Tibial nerve (tissue), 4 donors: ENCODE results near the gene CADPS. TPM values are rescaled to one million over a fixed set of nuclear protein-coding genes. Genes with fewer than 3 reads are reported as not detected.

Experiments used
- DNase-seq, 2 donors: peaks; one replicate each; pipeline ENCODE4 v3.0.0-alpha.2; 2019; ENCODE audit warnings: low spot score in 2 of 2
- H3K27ac ChIP-seq, 4 donors: fragments of 200-600 bp; sonication (generic) in 3 of 4; one replicate each; pipeline ENCODE4 v1.5.1; 2017 to 2019; ENCODE audit warnings: mild to moderate bottlenecking in 1 of 4
- H3K27me3 ChIP-seq, 2 donors: fragments of 200-600 bp; sonication (generic) in 1 of 2; one replicate each; pipeline versions ENCODE4 v1.5.1 to v1.6.0; 2017 to 2019
- H3K36me3 ChIP-seq, 3 donors: fragments of 200-600 bp; sonication (generic); one replicate each; pipeline ENCODE4 v1.5.1; 2018 to 2019
- H3K4me1 ChIP-seq, 4 donors: fragments of 200-600 bp; sonication (generic) in 3 of 4; one replicate each; pipeline ENCODE4 v1.5.1; 2017 to 2019
- H3K4me3 ChIP-seq, 4 donors: fragments of 200-600 bp; sonication (generic) in 3 of 4; one replicate each; pipeline ENCODE4 v1.5.1; 2017 to 2019; ENCODE audit warnings: mild to moderate bottlenecking in 1 of 4, moderate library complexity in 1 of 4
- H3K9me3 ChIP-seq, 4 donors: fragments of 200-600 bp; sonication (generic) in 3 of 4; one replicate each; pipeline ENCODE4 v1.5.1; 2017 to 2019
- EP300 ChIP-seq, 2 donors: sonication (generic); formaldehyde crosslinking; IDR thresholded peaks; one replicate each; pipeline ENCODE4 v1.6.1; 2017; ENCODE audit warnings: antibody characterized with exemption in 2 of 2, mild to moderate bottlenecking in 1 of 2
- POLR2A ChIP-seq, 2 donors: fragments of 450-650 bp; IDR thresholded peaks; one replicate each; pipeline ENCODE4 v1.6.1; 2017; ENCODE audit warnings: antibody characterized with exemption in 2 of 2, mild to moderate bottlenecking in 2 of 2, moderate library complexity in 2 of 2
- WGBS, 2 donors: methylation state at CpG; one replicate each; pipeline ENCODE4 v1.1.5; 2018; 5-methylcytosine and 5-hydroxymethylcytosine counted together
- total RNA-seq, 4 donors: library from RNA; depleted of rRNA; stranded (reverse); fragments of >200 nt; gene quantifications; one replicate each; pipeline ENCODE4 v1.1.0, GENCODE V29; 2016
- TF ChIP-seq, protein P1 (sequence below), 5 experiments: fragments of 200-600 bp in 3 of 5; fragments of 450-650 bp in 2 of 5; sonication (generic) in 3 of 5; IDR thresholded peaks; one replicate each; pipeline ENCODE4 v1.5.1; 2016 to 2019; ENCODE audit warnings: antibody characterized with exemption in 5 of 5, mild to moderate bottlenecking in 3 of 5, moderate library complexity in 2 of 5

The CADPS gene
- total RNA-seq, 4 donors from 2014 or later, result 16.2 to 16.7 TPM; not detected in 2

DNA sequence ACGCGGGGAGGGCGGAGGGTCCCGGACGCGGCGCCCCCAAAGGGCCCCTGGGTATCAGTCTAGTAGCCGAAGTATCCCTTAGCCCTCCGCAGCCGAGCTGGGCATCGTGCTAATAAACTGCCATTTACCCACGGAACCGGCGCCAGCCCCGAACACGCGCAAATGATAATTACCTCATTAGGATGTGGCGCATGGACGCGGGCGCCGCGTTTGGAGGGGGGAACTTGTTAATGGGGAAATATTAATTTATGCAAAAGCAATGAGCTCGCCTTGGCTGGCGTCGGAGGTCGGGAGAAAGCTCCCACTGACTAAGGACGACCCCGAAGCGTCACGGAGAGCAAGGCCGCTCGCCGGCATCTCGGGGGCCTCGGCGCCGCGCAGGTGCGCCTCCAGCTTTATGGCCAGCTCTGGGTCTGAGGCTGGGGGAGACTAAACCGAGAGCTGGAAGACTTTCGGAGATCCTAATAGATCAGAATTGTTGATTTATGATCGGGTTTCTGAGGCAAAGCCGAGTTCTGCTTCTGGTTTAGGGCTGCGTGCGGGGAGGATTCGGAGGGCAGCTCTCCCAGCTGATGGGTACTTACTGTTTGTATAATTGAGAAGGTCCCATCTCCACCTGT is 501.4 kb downstream of the CADPS start:
- peaks cover 6 to 98% of the 10 kb centered on the region in 2 donors for H3K27me3 ChIP-seq
- no peak for DNase-seq
- H3K4me3 ChIP-seq, result peak overlapping the region in 3 of 4 donors; percentile 14 to 38 (median 25)
- no peaks in the 10 kb centered on the region for H3K9me3 ChIP-seq
- TF ChIP-seq, protein P1, sequence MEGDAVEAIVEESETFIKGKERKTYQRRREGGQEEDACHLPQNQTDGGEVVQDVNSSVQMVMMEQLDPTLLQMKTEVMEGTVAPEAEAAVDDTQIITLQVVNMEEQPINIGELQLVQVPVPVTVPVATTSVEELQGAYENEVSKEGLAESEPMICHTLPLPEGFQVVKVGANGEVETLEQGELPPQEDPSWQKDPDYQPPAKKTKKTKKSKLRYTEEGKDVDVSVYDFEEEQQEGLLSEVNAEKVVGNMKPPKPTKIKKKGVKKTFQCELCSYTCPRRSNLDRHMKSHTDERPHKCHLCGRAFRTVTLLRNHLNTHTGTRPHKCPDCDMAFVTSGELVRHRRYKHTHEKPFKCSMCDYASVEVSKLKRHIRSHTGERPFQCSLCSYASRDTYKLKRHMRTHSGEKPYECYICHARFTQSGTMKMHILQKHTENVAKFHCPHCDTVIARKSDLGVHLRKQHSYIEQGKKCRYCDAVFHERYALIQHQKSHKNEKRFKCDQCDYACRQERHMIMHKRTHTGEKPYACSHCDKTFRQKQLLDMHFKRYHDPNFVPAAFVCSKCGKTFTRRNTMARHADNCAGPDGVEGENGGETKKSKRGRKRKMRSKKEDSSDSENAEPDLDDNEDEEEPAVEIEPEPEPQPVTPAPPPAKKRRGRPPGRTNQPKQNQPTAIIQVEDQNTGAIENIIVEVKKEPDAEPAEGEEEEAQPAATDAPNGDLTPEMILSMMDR (IDR thresholded peaks at IDR 0.05), result no peak
- TF ChIP-seq EP300 (IDR thresholded peaks at IDR 0.05) (no peak), POLR2A (IDR thresholded peaks at IDR 0.05) (no peak)
- H3K4me1 ChIP-seq, result peaks cover 0 to 87% (median 26%) of the 10 kb centered on the region in 4 donors
- H3K27ac ChIP-seq, result no peak overlapping the region
- WGBS, 2 donors, result 1 to 2% methylated on average over 35 to 44 of the region's 47 CpGs
- no peaks in the 10 kb centered on the region for H3K36me3 ChIP-seq

DNA sequence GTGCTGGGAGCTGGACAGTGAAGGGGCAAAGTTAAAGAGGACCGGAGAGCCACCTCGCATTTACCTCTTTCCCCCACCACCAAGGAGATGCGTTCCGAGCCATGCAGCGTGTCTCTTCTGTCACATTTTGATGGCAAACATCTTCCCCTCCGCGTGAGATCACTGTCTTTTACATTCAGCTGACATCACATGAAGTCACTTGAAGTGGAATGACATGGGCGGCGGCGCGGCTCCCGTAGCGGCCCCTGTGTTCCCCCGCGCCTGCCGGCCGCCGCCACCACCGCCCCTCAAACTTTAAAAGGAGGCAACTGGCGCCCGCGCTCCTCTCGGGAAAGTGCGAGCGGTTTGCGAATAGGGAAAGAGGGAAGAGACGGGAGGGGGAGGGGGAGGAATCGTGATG is 502.0 kb downstream of the CADPS start, which contains the start of gene FEZF2:
Gene FEZF2 (minus strand): TSS at position 336 of the 400 bp plus-strand sequence. CDS start 682 bp downstream, outside the sequence.
- Histone ChIP-seq H3K4me1 (peaks cover 0 to 87% (median 27%) of the 10 kb centered on the region in 4 donors), H3K36me3 (no peaks in the 10 kb centered on the region), H3K27me3 (peaks cover 12 to 98% of the 10 kb centered on the region in 2 donors), H3K27ac (no peak within 1 kb of the TSS), H3K4me3 (peak within 1 kb of the TSS in 3 of 4 donors; percentile 14 to 38 (median 25)), H3K9me3 (no peaks in the 10 kb centered on the region)
- 1 to 2% methylated on average over 23 to 28 of the region's 28 CpGs for WGBS, 2 donors
- TF ChIP-seq EP300 (IDR thresholded peaks at IDR 0.05) (no peak), POLR2A (IDR thresholded peaks at IDR 0.05) (no peak)
- TF ChIP-seq, protein P1 (IDR thresholded peaks at IDR 0.05), result no peak
- DNase-seq, result no peak

DNA sequence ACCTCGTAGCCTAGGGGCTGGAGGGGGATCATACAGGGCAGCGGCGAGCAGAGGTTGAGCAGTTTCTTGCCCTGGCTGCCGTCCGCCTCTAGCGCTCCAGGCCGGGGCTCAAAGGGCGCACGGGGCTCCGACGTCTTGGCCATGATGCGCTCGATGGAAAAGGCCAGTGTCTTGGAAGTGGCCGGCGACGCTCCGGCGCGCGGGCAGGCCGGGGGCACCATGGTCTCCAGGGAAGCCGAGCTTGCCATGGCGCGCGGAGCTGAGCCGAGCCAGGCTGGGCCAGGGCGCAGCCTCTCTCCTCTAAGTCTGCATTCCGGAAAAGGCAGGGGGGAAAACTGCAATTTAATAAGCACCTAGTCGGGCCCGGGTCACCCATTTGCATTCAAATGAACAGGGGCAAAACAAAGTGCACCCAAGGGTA is 502.6 kb downstream of the CADPS start:
- peaks cover 12 to 98% of the 10 kb centered on the region in 2 donors for H3K27me3 ChIP-seq
- H3K9me3 ChIP-seq, result no peaks in the 10 kb centered on the region
- no peaks in the 10 kb centered on the region for H3K36me3 ChIP-seq
- peaks cover 0 to 87% (median 29%) of the 10 kb centered on the region in 4 donors for H3K4me1 ChIP-seq
- TF ChIP-seq, protein P1 (IDR thresholded peaks at IDR 0.05), result no peak
- no peak for TF ChIP-seq POLR2A (IDR thresholded peaks at IDR 0.05)
- no peak for TF ChIP-seq EP300 (IDR thresholded peaks at IDR 0.05)
- H3K27ac ChIP-seq, result no peak overlapping the region
- H3K4me3 ChIP-seq, result no peak overlapping the region
- WGBS, 2 donors, result 0 to 3% methylated on average over 5 to 28 of the region's 30 CpGs
- DNase-seq, result no peak

DNA sequence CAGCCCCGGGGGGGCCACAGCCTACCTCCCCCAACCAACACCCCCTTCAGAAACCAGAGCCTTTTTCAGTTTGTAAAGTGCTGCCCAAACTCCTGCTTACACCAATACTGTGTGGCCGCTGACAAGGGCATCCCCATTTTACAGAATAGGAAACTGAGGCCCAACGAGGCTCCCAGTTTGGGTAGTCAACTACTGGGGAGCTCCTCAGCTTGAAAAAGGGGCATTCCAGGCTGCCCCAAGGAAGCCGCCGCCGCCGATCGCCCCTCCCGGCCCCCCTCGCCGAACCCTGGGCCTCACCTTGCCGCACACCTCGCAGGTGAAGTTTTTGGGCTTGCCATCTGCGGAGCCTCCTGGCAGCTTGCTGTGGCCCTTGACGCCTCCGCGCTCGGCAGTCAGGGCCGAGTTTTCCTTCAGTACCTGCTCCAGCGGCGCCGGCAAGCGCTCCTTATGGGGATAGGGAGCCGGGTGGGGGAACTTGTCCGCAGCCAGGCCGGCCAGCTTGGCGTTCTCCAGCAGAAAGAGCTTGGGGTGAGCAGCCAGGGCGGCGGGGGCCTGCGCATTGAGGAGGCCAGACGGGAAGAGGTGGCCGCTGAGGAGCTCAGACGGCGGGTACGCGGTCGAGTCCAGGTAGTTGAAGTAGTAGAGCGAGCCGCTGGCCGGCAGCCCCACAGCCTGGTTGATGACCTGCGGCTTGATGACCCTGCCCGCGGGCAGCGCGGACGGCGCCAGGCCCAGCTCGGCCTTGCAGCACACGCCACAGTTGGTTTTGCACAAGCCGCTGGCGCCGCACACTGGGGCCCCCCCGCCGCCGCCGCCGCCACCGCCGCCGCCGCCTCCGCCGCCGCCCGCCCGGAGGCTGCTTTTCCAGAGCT is 503.3 kb downstream of the CADPS start:
- WGBS, 2 donors, result 2 to 4% methylated on average over 28 to 38 of the region's 66 CpGs
- no peaks in the 10 kb centered on the region for H3K36me3 ChIP-seq
- peaks cover 0 to 83% (median 29%) of the 10 kb centered on the region in 4 donors for H3K4me1 ChIP-seq

More for the DNA sequence above, 503.3 kb downstream of the CADPS start:
- DNase-seq, result no peak
- TF ChIP-seq EP300 (IDR thresholded peaks at IDR 0.05) (no peak), POLR2A (IDR thresholded peaks at IDR 0.05) (no peak)
- TF ChIP-seq, protein P1 (IDR thresholded peaks at IDR 0.05), result no peak
- no peaks in the 10 kb centered on the region for H3K9me3 ChIP-seq
- H3K4me3 ChIP-seq, result peak overlapping the region in 1 of 4 donors; percentile 17
- H3K27me3 ChIP-seq, result peaks cover 12 to 98% of the 10 kb centered on the region in 2 donors
- H3K27ac ChIP-seq, result no peak overlapping the region
